Neural cell (in vitro differentiated cells): ENCODE data around the gene WDR83. TPM values are rescaled to one million over a fixed set of nuclear protein-coding genes. Genes with fewer than 3 reads are reported as not detected.

ENCODE experiments used
- H2AFZ ChIP-seq: fragments of 200-600, 300-800 bp; sonication (generic), shearing (Covaris generic); 2 replicates; pipeline ENCODE4 v1.6.0; 2014; ENCODE audit warnings: low read depth, mild to moderate bottlenecking, antibody characterized with exemption, low read length, moderate library complexity
- H3F3A ChIP-seq: fragments of 200-600 bp; shearing (Covaris generic); 2 replicates; pipeline ENCODE4 v1.6.1; 2016; ENCODE audit warnings: mild to moderate bottlenecking, moderate library complexity, mixed read lengths, antibody characterized with exemption, low read length; ENCODE audit not compliant: insufficient read depth, poor library complexity, severe bottlenecking
- H3K27ac ChIP-seq: fragments of 200-600, 300-800 bp; sonication (generic), shearing (Covaris generic); 2 replicates; pipeline ENCODE4 v1.5.1; 2014; ENCODE audit warnings: mild to moderate bottlenecking, low read length, moderate library complexity
- H3K27me3 ChIP-seq: fragments of 300-800, 200-600 bp; sonication (generic), shearing (Covaris generic); 2 replicates; pipeline ENCODE4 v1.6.0; 2014; ENCODE audit warnings: mild to moderate bottlenecking, low read depth, low read length, moderate library complexity; ENCODE audit not compliant: insufficient read depth
- H3K36me3 ChIP-seq: fragments of 300-800, 200-600 bp; sonication (generic), shearing (Covaris generic); 2 replicates; pipeline ENCODE4 v1.5.1; 2014; ENCODE audit warnings: mild to moderate bottlenecking, antibody characterized with exemption, low read length, moderate library complexity; ENCODE audit not compliant: insufficient read depth
- H3K4me2 ChIP-seq: fragments of 300-800, 200-600 bp; sonication (generic), shearing (Covaris generic); 2 replicates; pipeline ENCODE4 v1.6.0; 2014; ENCODE audit warnings: mild to moderate bottlenecking, low read length
- H3K4me3 ChIP-seq: fragments of 300-800, 200-600 bp; sonication (generic), shearing (Covaris generic); 2 replicates; pipeline ENCODE4 v1.5.1; 2014; ENCODE audit warnings: mild to moderate bottlenecking, low read length, moderate library complexity
- H3K79me2 ChIP-seq: fragments of 200-600 bp; shearing (Covaris generic); replicated peaks from 2 replicates; pipeline ENCODE4 v1.6.0; 2014; ENCODE audit warnings: mild to moderate bottlenecking, low read length, moderate library complexity; ENCODE audit not compliant: insufficient read depth
- H3K9ac ChIP-seq: fragments of 300-800, 200-600 bp; sonication (generic), shearing (Covaris generic); 2 replicates; pipeline ENCODE4 v1.6.1; 2016; ENCODE audit warnings: mild to moderate bottlenecking, low read length, mixed read lengths
- H3K9me2 ChIP-seq: fragments of 200-600 bp; shearing (Covaris generic); 2 replicates; pipeline ENCODE4 v1.6.1; 2016; ENCODE audit warnings: mild to moderate bottlenecking, low read length, mixed read lengths; ENCODE audit not compliant: insufficient read depth
- H3K9me3 ChIP-seq: fragments of 200-600, 300-800 bp; sonication (generic), shearing (Covaris generic); 2 replicates; pipeline ENCODE4 v1.6.1; 2016; ENCODE audit warnings: mild to moderate bottlenecking, mixed run types, low read length, moderate library complexity, mixed read lengths
- H4K20me1 ChIP-seq: fragments of 200-600 bp; shearing (Covaris generic); 2 replicates; pipeline ENCODE4 v1.6.1; 2016; ENCODE audit warnings: mild to moderate bottlenecking, mixed run types; ENCODE audit not compliant: insufficient read depth
- CTCF ChIP-seq: fragments of 450-650 bp; IDR thresholded peaks from 2 replicates; pipeline ENCODE4 v1.5.1; 2014; ENCODE audit warnings: antibody characterized with exemption, mild to moderate bottlenecking, moderate library complexity; ENCODE audit not compliant: poor library complexity, severe bottlenecking
- EP300 ChIP-seq: fragments of 450-650 bp; conservative IDR thresholded peaks from 2 replicates; pipeline ENCODE4 v1.6.1; 2014; ENCODE audit warnings: antibody characterized with exemption, mild to moderate bottlenecking, moderate library complexity; ENCODE audit not compliant: poor library complexity, severe bottlenecking
- EZH2 ChIP-seq: fragments of 200-600, 300-800 bp; shearing (Covaris generic), sonication (generic); IDR thresholded peaks from 2 replicates; pipeline ENCODE4 v1.6.1; 2014; ENCODE audit warnings: antibody characterized with exemption, low read length, borderline replicate concordance, mild to moderate bottlenecking; ENCODE audit not compliant: insufficient read depth, poor library complexity, severe bottlenecking
- MXI1 ChIP-seq: fragments of 450-650 bp; conservative IDR thresholded peaks from 2 replicates; pipeline ENCODE4 v1.6.1; 2014; ENCODE audit warnings: antibody characterized with exemption, mild to moderate bottlenecking; ENCODE audit not compliant: poor library complexity, severe bottlenecking
- POLR2AphosphoS5 ChIP-seq: IDR thresholded peaks from 2 replicates; pipeline ENCODE4 v1.6.1; 2012
- RAD21 ChIP-seq: fragments of 450-650 bp; conservative IDR thresholded peaks from 2 replicates; pipeline ENCODE4 v1.6.1; 2014; ENCODE audit warnings: antibody characterized with exemption, mild to moderate bottlenecking, moderate library complexity
- REST ChIP-seq: IDR thresholded peaks from 2 replicates; pipeline ENCODE4 v1.6.1; 2012; ENCODE audit warnings: borderline replicate concordance
- SMC3 ChIP-seq: fragments of 450-650 bp; conservative IDR thresholded peaks from 2 replicates; pipeline ENCODE4 v1.6.1; 2014; ENCODE audit warnings: antibody characterized with exemption, mild to moderate bottlenecking, moderate library complexity; ENCODE audit not compliant: poor library complexity
- TAF1 ChIP-seq: IDR thresholded peaks from 2 replicates; pipeline ENCODE4 v1.6.1; 2012; ENCODE audit warnings: low read depth
- polyA plus RNA-seq: library from polyadenylated mRNA; depleted of rRNA; stranded (reverse); fragments of >200 nt; gene quantifications from 2 replicates; pipeline ENCODE4 v1.2.3, GENCODE V29; 2014

Gene WDR83
- polyA plus RNA-seq, 1 donor from 2014 or later = 45.3 TPM

- H3K36me3 ChIP-seq = no peaks in the 10 kb centered on the region
- H2AFZ ChIP-seq = no peak overlapping the region
- H3K27ac ChIP-seq = no peak overlapping the region
- no peak for TF ChIP-seq CTCF
- TF ChIP-seq MXI1 = no peak
- TF ChIP-seq SMC3 = no peak
- TF ChIP-seq EP300 = no peak
- no peak for TF ChIP-seq REST
- TF ChIP-seq POLR2AphosphoS5 = no peak
- TF ChIP-seq TAF1 = no peak
- no peak for TF ChIP-seq RAD21
- no peak for TF ChIP-seq EZH2
- no peaks in the 10 kb centered on the region for H3K79me2 ChIP-seq
- H3K9me3 ChIP-seq = no peaks in the 10 kb centered on the region
- H3K4me2 ChIP-seq = no peak overlapping the region
- no peaks in the 10 kb centered on the region for H3K27me3 ChIP-seq
- no peak overlapping the region for H3K9ac ChIP-seq
- no peak overlapping the region for H3K4me3 ChIP-seq
- no peaks in the 10 kb centered on the region for H3K9me2 ChIP-seq
- H3F3A ChIP-seq = no peaks in the 10 kb centered on the region
- H4K20me1 ChIP-seq = no peaks in the 10 kb centered on the region
These were observed 9.6 kb upstream of the WDR83 start for GRCh38 chr19:12656899-12657571.

GRCh38 chr19:12657966-12658365, 8.6 kb upstream of the WDR83 start:
- Histone ChIP-seq H3K9me3 (no peaks in the 10 kb centered on the region), H3K79me2 (no peaks in the 10 kb centered on the region), H3F3A (no peaks in the 10 kb centered on the region), H3K27ac (no peak overlapping the region), H2AFZ (no peak overlapping the region), H3K4me2 (no peak overlapping the region), H3K9ac (no peak overlapping the region), H3K9me2 (no peaks in the 10 kb centered on the region), H3K4me3 (no peak overlapping the region), H4K20me1 (no peaks in the 10 kb centered on the region), H3K36me3 (no peaks in the 10 kb centered on the region), H3K27me3 (no peaks in the 10 kb centered on the region)
- TF ChIP-seq EP300 (no peak), POLR2AphosphoS5 (no peak), CTCF (no peak), EZH2 (no peak), REST (no peak), TAF1 (no peak), RAD21 (no peak), SMC3 (no peak), MXI1 (no peak)
